Measurements from ENCODE around the gene TLE2. TPM values are rescaled to one million over a fixed set of nuclear protein-coding genes. Genes with fewer than 3 reads are reported as not detected.

The TLE2 gene
- 100 to 1,000 TPM in 3 of 4 donors, 10 to 100 TPM in 1; 87.5 to 184 (median 122) TPM for total RNA-seq

GRCh38 chr19:3029065-3029923 lies at the start of gene TLE2:
TSS of gene TLE2 (minus strand) at chr19:3029280. CDS start at chr19:3028904, 376 bp downstream.
- no peaks in the 10 kb centered on the region for H3K9me3 ChIP-seq
- H3K27me3 ChIP-seq = peaks cover 0 to 4% of the 10 kb centered on the region in 2 donors
- H3K4me1 ChIP-seq = peaks cover 0 to 52% (median 7%) of the 10 kb centered on the region in 4 donors
- H3K4me3 ChIP-seq = peak within 1 kb of the TSS; percentile 56 to 84 (median 73)
- 4 to 12% methylated on average over 15 to 52 of the region's 85 CpGs for WGBS, 2 donors
- H3K27ac ChIP-seq = peak within 1 kb of the TSS; percentile 80 to 94 (median 88)
- H3K36me3 ChIP-seq = peaks cover 0 to 18% (median 0%) of the 10 kb centered on the region in 3 donors
- no peak for DNase-seq (ENCODE audit: low spot score in 2 of 2)
- no peak for TF ChIP-seq CTCF (IDR thresholded peaks at IDR 0.05)
- TF ChIP-seq POLR2A (IDR thresholded peaks at IDR 0.05) = no peak
- no peak for TF ChIP-seq EP300 (IDR thresholded peaks at IDR 0.05)

- WGBS, 2 donors = 8 to 9% methylated on average over 30 to 41 of the region's 41 CpGs
Observed at GRCh38 chr19:3075605-3076431, 46.7 kb upstream of the TLE2 start.

GRCh38 chr19:3073931-3074595 lies 45.0 kb upstream of the TLE2 start:
- Histone ChIP-seq H3K36me3 (no peaks in the 10 kb centered on the region), H3K27me3 (no peaks in the 10 kb centered on the region), H3K4me3 (no peak overlapping the region), H3K27ac (no peak overlapping the region), H3K9me3 (no peaks in the 10 kb centered on the region), H3K4me1 (peaks cover 0 to 14% (median 4%) of the 10 kb centered on the region in 4 donors)
- WGBS, 2 donors = 54 to 57% methylated on average over 8 of the region's 8 CpGs
- no peak for DNase-seq (ENCODE audit: low spot score in 2 of 2)
- TF ChIP-seq CTCF (IDR thresholded peaks at IDR 0.05) (no peak), EP300 (IDR thresholded peaks at IDR 0.05) (no peak), POLR2A (IDR thresholded peaks at IDR 0.05) (no peak)

More at GRCh38 chr19:3075605-3076431, 46.7 kb upstream of the TLE2 start:
- peak overlapping the region in 1 of 4 donors; percentile 24 for H3K4me3 ChIP-seq
- TF ChIP-seq POLR2A (IDR thresholded peaks at IDR 0.05) (no peak), CTCF (IDR thresholded peaks at IDR 0.05) (peak; percentile 95 to 98 (median 97))
- H3K9me3 ChIP-seq = no peaks in the 10 kb centered on the region
- no peaks in the 10 kb centered on the region for H3K36me3 ChIP-seq
- no peak for DNase-seq (ENCODE audit: low spot score in 2 of 2)
- H3K27me3 ChIP-seq = no peaks in the 10 kb centered on the region
- H3K27ac ChIP-seq = peak overlapping the region in 1 of 4 donors; percentile 9
- peaks cover 0 to 18% (median 4%) of the 10 kb centered on the region in 4 donors for H3K4me1 ChIP-seq

- no peak for DNase-seq (ENCODE audit: low spot score in 2 of 2)
- Histone ChIP-seq H3K4me1 (peaks cover 0 to 14% (median 4%) of the 10 kb centered on the region in 4 donors), H3K36me3 (no peaks in the 10 kb centered on the region), H3K4me3 (no peak overlapping the region), H3K27ac (no peak overlapping the region), H3K27me3 (no peaks in the 10 kb centered on the region), H3K9me3 (no peaks in the 10 kb centered on the region)
- WGBS, 2 donors = 41 to 64% methylated on average over 3 of the region's 3 CpGs
- TF ChIP-seq CTCF (IDR thresholded peaks at IDR 0.05) (no peak), EP300 (IDR thresholded peaks at IDR 0.05) (no peak), POLR2A (IDR thresholded peaks at IDR 0.05) (no peak)
Observed at GRCh38 chr19:3073159-3073563, 44.1 kb upstream of the TLE2 start.
